H54 (cell line): ENCODE data around the gene TEX13C.
"Not testable (repeated sequence)": the region's sequence is repeated elsewhere in the genome, so short reads cannot be mapped to it uniquely, and the experiment has no call there.

ENCODE experiments used
- DNase-seq: peaks from one replicate; pipeline ENCODE4 v3.0.0; 2011; ENCODE audit warnings: low spot score, mixed read lengths; ENCODE audit not compliant: insufficient read length
- FAIRE-seq: peaks from 3 replicates; lab custom pipeline; 2011; peaks lifted over from hg19 to GRCh38; lab: Jason Lieb, UNC
- POLR2A ChIP-seq: IDR thresholded peaks from 2 replicates; pipeline ENCODE4 v1.6.1; 2011; ENCODE audit warnings: low read depth, mild to moderate bottlenecking, low read length

TEX13C gene

GRCh38 chrX:125319646-125320521 is at the start of gene TEX13C:
Gene TEX13C, plus strand, starts transcription at chrX:125319871. Its CDS starts 249 bp downstream, at chrX:125320120.
- no peak for FAIRE-seq
- DNase-seq, result no peak
- no peak for TF ChIP-seq POLR2A

DNA sequence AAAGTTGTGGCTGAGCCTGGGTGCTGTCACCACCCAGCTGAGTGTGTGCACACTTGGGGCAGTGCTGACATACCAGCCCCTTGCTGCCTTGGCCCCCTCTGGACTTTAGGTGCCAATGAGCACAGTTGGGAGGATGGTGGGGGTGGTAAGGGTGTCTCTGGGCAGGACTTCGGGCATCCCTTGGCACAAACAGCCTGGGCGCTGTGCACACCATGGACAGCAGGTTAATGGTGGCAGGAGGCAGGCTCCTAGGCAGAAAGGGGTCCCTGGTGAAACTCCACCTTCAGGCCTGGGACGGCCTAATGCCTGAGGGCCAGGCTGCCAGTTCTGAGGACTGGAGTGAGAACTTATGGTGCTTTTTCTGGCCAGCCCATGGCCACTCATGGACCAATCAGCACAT is 32.4 kb upstream of the TEX13C start:
- FAIRE-seq, result no peak
- no peak for TF ChIP-seq POLR2A
- no peak for DNase-seq

GRCh38 chrX:125288343-125288742 is 31.3 kb upstream of the TEX13C start:
- no peak for FAIRE-seq
- no peak for TF ChIP-seq POLR2A

GRCh38 chrX:125289209-125289608 is 30.5 kb upstream of the TEX13C start:
- DNase-seq, result no peak
- FAIRE-seq, result no peak
- TF ChIP-seq POLR2A, result no peak

More at GRCh38 chrX:125288343-125288742, 31.3 kb upstream of the TEX13C start:
- no peak for DNase-seq

DNA sequence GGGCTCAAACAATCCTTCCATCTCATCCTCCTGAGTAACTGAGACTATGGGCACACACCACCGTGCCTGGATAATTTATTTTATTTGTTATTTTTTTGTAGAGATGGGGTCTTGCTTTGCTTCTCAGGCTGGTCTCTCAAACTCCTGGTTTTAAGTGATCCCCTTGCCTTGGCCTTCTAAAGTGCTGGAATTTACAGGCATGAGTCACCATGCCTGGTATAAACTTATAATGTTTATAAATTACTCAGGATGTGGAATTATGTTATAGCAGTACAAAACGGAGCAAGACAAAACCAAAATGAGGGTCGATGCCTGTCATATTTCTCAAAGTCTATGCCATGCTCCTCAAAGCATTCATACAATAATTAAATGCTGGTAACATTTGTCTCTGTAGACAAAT is 29.8 kb upstream of the TEX13C start:
- TF ChIP-seq POLR2A, result no peak
- DNase-seq, result no peak
- no peak for FAIRE-seq

DNA sequence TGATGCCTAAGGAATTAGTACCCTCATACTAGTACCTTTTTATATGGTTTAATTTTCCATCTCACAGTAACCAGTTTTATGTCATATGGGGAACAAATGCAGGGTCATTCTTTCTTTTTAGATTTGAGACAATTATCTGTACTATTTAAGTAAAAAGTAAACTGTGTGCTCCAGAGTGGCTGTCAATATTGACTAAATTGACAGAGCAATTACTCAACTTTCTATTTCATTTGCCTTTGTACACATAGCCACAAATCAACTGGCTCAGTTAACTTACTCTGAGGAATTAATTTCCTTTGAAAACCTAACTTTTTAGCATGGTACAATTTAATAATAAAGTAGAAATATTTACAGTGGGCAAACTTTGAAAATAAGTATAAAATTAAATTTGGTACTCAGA is 28.5 kb upstream of the TEX13C start:
- no peak for FAIRE-seq
- TF ChIP-seq POLR2A, result no peak
- no peak for DNase-seq

DNA sequence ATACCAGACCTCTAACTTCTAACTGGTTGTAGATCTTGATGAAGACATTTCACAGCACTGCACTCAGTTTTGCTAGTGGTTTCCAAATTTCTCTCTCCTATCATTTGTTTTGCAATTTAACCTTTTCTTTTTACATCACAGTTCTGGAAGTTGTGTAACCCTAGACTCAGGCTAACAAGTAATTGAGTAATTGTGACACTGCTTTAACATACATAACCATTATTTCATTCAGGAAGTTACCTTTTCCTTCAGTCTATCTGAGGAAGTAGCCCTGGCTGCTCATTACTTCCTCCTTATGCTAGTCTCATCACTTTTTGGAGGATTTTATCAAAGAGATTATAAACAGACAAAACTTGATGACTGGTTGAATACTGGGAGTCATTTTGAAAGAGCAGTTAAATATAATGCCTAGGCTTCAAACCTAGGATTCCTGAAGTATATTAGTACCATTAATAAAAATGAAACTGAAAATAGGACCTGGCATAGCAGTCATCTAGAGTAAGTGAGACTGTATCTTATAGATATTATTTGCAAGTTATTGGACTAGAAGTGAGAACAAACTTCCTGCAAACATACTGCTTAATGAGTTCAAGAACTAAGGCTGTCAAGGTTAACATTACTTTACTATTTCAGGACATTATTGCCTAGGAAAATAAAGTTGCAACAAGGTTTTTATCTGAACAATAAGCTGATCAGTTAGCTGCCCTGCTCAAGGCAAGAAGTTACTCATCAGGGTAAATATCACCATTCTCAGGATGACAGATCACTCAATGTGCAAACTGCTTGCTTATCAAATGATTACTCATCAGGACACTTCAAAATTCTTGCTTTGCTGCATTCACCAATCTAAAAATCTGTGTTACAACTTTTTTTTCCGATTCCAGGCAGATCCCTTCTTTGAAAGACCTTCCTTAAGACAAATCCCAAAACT is 25.6 kb upstream of the TEX13C start:
- FAIRE-seq, result peak; percentile 27

GRCh38 chrX:125295337-125295736 is 24.3 kb upstream of the TEX13C start:
- FAIRE-seq, result no peak
- DNase-seq, result no peak
- TF ChIP-seq POLR2A, result no peak

More for the DNA sequence above, 25.6 kb upstream of the TEX13C start:
- no peak for TF ChIP-seq POLR2A
- no peak for DNase-seq

DNA sequence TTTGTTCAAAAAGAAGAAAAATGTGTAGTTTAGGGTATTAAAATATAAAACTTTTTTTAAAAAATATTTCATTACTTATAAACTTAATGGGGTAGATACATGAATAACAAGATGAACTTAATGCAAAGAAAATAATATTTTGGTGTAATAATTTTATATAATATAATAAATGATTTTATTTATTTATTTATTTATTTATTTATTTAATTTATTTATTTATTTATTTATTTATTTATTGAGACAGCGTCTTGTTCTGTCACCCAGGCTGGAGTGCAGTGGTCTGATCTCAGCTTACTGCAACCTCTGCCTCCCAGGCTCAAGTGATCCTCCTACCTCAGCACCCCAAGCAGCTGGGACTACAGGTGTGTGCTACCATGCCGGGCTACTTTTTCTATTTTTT is 20.8 kb upstream of the TEX13C start:
- DNase-seq, result no peak

GRCh38 chrX:125306335-125306866 is 13.3 kb upstream of the TEX13C start:
- TF ChIP-seq POLR2A, result no peak
- no peak for DNase-seq
- FAIRE-seq, result no peak

More for the DNA sequence above, 20.8 kb upstream of the TEX13C start:
- FAIRE-seq, result no peak
- TF ChIP-seq POLR2A, result no peak

DNA sequence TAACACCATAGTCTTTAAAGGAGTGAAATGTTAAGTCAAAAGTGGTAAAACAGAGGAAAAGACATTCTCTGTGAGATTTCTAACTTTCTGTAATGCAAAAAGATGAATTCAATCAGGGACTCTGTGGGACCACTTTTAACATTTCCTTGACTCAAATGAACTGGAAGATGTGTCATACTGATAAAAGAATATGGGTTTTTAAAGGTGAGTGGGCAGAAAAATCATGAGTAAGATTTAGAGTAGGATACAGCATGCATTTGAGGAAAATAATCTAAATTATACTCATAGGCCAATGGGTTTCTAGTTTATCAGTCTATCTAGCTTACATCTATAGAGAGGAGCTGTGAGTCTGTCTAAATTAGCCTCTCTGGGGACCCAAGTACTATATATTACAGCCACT is 11.0 kb upstream of the TEX13C start:
- DNase-seq (no peak), FAIRE-seq (no peak)
- no peak for TF ChIP-seq POLR2A

DNA sequence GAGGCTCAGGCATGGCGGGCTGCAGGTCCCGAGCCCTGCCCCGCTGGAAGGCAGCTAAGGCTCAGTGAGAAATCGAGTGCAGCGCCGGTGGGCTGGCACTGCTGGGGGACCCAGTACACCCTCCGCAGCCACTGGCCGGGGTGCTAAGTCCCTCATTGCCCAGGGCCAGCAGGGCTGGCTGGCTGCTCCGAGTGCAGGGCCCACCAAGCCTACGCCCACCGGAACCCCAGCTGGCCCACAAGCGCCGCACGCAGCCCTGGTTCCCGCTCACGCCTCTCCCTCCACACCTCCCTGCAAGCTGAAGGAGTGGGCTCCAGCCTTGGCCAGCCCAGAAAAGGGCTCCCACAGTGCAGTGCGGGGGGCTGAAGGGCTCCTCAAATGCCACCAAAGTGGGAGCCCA is 505 bp upstream of the TEX13C start:
- not testable (repeated sequence) for DNase-seq, FAIRE-seq

- FAIRE-seq (no peak), DNase-seq (no peak)
- TF ChIP-seq POLR2A, result no peak
These were observed 2.8 kb downstream of the TEX13C start for GRCh38 chrX:125322431-125322830.

DNA sequence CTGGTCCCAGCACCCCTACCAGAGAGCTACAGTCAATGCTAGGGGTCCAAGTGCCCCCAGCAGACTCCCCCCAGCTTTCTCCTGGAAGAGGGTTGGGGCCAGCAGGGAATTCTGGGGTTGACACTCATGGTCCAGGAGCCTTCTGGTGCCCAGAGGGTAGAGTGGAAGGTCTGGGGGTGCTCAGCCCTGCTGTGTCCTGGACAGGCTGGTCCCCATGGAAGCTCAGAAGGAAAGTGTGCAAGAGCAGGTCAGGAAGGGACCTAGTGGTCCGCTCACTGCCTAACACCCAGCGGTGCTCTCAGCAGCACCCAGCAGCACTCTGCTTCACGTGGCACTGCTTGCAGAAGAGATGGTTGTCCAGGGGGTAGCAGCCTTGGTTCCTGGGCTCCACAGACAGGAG is 6.9 kb downstream of the TEX13C start:
- no peak for FAIRE-seq
- TF ChIP-seq POLR2A, result no peak
- no peak for DNase-seq
